Inflammatory macrophage treated with lipopolysaccharide for 1 hour (primary cell): ENCODE measurements around the gene TOR2A.
A peak's percentile ranks its signal among the peaks of the same experiment; 100 is the strongest.

Experiments used
- DNase-seq, 2 donors: peaks; one replicate each; pipeline ENCODE4 v3.0.0-alpha.2; 2020 to 2022

Gene TOR2A

DNA sequence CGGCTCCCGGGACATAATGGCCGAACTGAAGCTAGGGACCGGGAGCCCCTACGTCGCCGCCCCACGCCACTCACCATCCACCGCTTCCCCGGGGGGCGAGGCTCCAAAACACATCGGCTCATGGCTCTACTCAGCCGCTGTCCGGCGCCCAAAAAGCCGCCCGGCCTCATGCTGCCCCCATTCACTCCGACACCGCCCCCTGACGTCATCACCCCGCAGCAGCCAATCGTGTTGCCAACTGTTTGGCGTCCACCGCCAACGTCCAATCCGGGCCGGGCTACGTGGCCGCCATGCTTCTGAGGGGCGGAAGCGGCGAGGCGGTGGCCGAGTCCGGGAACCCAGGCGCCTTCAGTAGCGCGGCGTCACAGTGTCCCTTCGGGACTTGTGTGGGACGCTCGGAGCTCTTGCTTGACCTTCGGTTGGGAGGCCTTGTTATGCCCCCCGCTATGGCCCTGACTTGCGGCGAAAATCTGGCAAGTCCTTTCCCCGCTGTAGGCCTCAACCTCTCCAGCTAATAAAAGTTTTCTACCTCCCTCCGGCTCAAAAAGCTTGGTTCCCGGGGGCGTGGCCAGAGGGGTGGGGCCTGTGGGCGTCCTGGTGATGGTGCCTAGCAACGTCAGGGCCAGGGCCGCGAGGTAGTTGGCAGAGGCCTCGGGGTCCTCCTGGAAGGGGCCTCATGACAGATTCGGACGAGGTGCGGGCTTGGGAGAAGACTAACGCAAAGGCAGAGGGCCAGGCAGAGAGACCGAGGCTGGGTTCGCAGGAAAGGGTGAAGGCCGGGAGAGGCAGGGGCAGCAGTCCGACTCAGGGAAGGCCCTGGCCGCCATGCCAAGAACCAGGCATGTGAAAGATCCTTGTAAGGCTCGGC, 19.4 kb downstream of the TOR2A start, which contains the start of the genes PTRH1 and TTC16:
Gene PTRH1 (minus strand): TSS at position 194 of the 868 bp plus-strand sequence. CDS start 24 bp downstream, at position 170.
Gene TTC16 (plus strand): TSS at position 610 of the 868 bp plus-strand sequence. CDS start 67 bp downstream, at position 677.
- peak; percentile 95 to 98 for DNase-seq

DNA sequence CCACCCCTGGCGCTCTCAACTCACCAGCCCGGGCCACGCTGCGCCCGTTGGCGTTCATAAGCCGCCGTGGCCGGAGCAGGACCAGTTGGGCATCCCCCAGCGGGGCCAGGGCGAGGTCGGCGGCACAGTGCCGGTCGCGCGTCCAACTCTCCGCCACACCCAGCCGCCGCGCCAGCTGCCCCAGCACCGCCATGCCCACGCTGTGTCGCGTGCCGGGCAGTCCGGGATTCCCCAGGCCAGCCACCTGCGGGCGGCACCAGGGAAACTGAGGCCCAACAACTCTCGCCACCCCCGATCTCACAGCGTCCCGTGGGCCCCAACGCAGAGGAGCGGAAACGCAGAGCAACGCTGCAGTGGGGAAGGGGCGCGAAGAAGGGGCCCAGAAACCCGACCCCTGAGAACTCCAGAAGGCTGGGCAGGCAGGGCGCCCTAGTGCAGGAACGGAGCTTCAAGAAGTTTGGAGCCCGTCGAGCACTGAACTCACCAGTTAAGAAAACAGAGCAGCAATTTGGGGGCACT, 20.1 kb downstream of the TOR2A start:
- DNase-seq, result peak; percentile 22 to 26

DNA sequence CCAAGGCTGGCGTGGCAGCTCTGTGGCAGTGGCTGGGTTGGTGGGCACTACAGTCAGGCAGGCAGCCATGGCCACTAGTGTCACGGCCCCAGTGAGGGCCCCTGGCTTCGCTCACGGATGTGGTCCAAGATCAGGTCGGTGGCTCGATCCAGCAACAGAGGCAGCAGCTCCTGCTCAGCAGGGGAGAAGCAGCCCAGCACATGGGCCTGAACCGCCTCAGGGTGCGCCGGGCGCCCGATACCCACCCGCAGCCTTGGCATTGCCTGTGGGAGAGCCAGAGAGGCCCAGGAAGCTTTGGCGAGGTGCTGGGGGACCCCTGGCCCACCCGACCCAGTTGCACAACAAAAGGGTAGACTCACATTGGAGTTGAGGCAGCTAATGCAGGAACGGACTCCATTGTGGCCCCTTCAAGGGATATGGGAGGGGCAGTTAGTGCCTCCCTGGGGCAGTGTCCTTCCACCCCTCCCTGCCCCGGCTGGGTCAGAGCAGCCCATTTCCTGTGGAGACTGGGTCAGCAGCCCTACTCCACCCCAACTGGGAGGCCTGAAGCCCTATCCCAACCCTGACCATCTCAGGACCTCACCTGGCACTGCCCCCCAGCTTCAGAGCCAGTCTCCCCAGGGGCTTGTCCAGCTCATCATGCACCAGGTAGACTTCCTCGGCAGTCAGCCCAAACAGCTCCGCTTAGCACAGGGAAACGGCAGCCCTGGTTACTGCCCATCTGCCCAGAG, 20.9 kb downstream of the TOR2A start:
- DNase-seq, result no peak

DNA sequence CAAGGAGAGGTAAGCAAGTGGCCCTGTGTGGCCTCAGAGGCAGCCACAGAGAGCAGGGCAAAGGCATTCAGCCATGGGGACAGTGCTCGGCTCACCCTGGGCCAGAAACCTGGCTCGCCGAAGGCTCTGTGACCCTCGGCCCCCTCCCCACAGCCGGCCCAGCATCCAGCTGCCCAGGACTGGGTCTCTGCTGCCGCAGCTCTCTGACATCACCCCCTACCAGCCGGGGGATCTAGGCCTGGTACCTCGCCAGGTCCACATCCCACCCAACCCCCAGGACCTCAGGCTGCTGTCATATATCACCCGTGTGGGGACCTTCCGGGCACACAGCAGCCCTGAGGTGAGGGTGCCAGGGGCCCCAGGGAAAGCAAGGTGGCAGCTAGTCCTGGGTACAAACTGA, 22.2 kb downstream of the TOR2A start:
- no peak for DNase-seq

- no peak for DNase-seq
These were observed 22.7 kb downstream of the TOR2A start for GRCh38 chr9:127712371-127712770.

- no peak for DNase-seq
These were observed 23.2 kb downstream of the TOR2A start for GRCh38 chr9:127711831-127712274.

GRCh38 chr9:127711226-127711701, 23.8 kb downstream of the TOR2A start:
- no peak for DNase-seq

DNA sequence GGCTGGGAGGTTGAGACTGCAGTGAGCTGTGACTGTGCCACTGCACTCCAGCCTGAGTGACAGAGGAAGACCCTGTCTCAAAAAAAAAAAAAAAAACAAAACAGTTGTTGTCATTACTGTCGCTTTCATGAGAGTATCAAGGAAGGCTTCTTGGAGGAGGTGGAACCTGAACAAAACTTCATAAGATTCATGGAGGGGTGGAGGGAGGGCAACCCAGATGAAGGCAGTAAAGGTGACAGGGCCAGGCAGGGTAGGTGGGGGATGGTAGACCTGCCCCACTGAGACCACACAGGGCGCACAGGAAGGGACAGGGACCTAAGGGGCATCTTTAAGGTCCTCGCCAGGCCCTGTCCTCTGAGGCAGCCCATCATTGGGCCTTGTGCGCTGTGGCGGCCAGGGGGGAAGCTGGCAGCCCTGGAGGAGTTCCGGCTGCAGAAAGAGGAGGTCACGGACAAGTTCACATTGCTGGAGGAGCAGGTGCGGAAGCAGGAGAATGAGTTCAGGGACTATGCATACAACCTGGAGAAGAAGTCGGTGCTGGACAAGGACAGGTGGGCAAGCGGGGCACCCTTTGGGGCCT, 24.8 kb downstream of the TOR2A start:
- no peak for DNase-seq

- no peak for DNase-seq
These were observed 26.0 kb downstream of the TOR2A start for GRCh38 chr9:127708952-127709587.

DNA sequence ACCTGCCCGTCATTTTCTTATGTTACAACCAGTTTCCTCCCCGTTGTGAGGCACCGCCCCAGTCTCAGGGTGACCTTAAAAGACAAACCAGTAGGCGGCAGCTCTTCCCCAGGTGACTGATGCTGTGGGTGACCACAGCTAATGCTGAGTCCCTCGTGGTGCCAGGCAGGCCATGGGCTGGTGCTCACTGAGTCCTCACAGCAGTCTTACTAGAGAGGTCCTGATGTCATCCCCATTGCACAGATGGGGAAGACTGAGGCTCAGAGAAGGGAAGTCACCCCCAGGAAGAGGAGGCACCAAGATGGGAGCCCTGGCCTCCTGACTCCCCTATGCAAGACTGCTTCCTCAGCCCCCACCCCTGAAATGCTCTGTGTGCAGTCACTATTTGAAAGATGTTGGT, 27.3 kb downstream of the TOR2A start:
- DNase-seq, result no peak

DNA sequence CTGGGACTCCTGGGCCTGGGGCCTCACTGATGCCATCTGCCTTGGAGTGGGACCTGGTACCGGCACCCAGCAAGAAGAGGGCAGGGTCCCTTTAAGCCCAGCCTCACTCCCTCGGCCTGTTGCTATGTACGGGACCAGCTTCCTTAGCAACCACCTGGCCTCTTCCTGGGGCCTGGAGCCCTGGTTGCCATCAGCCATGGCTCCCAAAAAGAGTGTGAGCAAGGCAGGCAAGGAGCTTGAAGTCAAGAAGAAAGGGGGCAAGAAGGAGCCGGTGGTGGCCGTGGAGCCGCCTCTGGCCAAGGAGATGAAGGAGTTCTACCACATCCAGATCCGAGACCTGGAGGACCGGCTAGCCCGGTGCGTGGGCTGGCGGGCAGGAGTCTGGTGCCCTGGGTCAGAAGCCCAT, 28.3 kb downstream of the TOR2A start, which contains the start of gene CFAP157:
Gene CFAP157 (plus strand): TSS at position 153 of the 406 bp plus-strand sequence. CDS start 44 bp downstream, at position 197.
- no peak for DNase-seq

DNA sequence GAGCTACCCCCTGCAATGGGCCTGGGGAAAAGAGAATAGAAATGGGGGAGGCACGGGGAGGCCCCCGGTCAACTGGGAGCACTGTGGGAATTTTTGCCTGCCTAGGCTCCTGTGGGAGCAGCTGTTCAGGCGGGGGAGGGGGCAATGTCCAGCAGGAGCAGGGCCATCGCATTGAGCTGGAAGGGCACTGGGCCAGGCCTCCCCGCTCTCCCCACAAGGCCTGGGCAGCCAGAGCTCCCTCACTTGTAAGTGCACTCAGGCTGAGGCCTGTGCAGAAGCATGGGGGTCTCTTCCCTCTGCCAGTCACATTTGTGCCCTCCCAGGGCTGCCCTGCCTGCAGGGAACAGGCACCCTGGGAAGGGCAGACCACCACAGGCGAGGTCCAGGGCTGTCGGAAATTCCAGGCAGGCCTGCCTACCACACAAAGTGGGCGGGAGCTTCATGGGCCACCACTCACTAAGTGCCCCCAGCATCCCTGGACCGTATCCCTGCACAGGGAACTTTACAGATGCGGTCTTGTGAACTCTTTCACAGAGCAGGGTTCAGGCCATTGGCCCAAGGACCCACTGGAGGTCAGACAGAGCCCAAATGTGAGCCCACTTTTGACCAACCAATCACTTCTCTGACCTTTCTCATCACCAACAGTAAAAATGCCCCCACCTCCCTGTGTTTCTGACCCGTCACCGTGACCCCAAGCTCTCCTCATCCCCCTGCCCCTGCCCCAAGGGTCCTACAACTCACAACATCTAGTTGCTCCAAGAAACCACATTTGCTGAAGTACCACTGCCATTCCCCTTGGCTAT, 29.3 kb downstream of the TOR2A start:
- DNase-seq, result no peak

- DNase-seq, result no peak
These were observed 31.7 kb downstream of the TOR2A start for GRCh38 chr9:127703289-127703946.

DNA sequence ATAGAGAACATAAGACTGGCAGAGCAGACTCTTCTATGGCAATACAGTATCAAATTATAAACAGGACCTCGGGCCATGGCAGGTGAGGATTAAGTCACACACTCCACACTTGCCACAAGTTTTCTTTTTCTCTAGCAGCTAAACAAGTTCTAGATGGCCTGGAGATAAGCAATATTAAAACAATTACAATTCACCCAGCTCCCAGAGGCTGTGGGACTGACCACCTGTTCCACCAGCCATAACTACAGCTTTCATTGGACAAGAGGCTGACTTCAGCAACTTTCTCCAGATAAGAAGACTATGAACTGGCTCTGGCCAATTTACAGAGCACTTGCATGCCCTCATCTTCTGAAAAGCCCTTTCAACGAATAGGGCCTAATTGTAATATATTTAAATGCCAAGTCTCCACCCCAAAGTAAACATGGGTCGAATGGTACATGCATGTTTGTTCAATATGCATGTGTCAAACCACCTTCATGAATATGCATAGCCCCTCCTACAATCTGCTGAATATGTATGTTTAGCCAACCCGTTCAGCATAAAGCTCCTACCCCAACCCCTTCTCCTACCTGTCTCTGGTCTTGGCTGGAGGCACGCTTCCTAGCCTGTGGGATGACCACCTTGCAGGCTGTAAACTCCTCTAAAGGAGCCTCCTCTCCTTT, 34.4 kb downstream of the TOR2A start:
- DNase-seq, result no peak

DNA sequence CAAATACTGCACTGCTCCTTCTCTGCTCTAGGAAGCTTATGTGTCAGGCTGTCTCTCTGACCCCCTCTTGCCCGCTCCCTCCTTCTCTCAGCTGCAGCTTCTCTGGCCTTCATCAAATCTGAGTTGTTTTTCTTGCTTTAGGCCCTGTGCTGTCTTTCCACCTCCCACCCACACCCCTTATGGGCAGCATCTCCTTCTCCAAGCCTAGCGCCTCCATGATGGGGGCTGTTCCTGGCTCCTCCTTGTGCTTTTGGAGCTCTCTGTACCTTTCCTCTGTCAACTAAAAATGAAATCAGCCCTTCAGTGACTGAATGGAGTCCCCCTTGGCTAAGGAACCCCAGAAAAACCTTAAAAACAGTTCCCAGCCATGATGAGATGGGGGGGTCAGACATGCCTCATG, 35.0 kb downstream of the TOR2A start:
- DNase-seq, result no peak

DNA sequence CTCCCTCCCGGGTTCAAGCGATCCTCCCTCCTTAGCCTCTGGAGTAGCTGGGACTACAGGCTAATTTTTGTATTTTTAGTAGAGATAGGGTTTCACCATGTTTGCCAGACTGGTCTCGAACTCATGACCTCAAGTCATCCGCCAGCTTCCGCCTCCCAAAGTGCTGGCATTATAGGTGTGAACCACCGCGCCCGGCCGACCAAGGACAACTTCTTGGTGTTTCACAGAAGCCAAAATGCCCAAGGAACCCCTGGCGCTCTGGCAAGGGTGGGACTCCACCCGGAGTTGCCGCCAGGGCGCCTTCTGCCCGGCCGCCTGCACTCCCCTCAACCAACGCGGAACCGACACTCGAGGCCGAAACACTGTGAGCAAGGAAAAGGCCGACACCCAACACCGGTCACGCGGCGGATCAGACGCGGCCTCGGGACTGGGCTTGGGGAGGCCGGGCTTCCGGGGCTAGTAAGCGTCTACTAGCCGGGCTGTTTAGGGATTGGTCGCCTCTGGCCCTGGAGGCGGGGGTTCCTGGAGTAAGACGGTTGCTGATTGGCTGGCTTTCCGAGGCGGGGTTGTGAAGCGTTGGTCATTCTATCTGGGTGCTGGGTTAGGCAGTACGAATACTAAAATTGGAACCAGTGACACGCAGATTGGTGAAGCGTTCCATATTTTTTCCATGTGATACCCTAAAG, 36.0 kb downstream of the TOR2A start:
- DNase-seq, result peak; percentile 97

GRCh38 chr9:127698386-127698785, 36.7 kb downstream of the TOR2A start:
- no peak for DNase-seq

DNA sequence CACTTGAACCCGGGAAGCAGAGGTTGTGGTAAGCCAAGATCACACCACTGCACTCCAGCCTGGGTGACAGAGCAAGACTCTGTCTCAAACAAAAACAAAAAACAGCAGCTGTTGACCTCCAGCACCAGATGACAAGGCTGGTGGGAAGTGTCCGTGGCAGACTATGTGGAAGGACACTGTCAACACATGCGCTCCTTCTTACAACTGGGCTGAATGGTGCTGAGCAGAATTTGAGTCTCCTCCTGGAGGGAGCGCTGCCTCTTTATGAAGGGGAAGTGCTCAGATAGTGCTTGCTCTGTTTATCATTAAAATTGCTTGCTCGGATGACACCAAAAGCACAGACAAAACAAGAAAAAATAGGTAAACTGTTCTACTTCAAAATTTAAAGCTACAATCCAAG, 37.5 kb downstream of the TOR2A start:
- DNase-seq, result no peak

DNA sequence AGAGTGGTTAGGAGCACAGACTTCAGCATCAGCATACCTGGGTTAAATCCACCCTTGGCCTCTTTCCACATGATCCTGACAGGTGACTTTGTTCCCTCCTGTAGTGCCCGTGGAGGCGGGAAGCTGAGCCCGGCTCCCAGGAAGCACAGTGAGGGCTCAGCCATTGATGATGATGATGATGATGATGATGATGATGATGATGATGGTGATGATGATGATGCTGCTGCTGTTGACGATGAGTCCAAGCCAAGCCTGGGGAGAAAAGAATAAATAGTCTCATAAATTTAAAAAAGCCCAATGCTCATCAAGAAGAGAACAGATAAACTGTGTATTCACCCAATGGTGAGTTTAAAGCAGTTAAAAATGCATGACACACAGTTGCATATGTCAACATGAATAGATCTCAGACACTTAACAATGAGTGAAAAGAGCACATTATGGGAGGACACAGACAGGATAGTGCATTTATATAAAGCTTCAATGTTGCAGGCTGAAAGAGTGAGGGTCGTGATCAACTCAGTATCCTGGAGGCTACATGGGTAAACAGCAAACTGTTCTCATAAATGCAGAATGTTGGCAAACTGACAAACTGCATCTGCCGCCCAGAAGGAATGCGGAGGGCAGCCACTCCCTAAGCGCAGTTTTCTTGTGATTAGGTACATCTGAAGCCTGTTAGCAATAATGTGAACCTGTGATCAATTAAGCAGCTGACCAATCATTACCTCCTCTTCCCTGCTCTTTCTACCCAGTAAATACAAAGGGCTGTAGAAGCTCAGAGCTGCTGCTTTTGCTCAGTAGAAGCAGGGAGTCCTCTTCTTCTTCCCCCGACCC, 40.0 kb downstream of the TOR2A start:
- DNase-seq, result no peak
